Measurements from ENCODE around the gene PFKFB3. TPM values are rescaled to one million over a fixed set of nuclear protein-coding genes. Genes with fewer than 3 reads are reported as not detected.

PFKFB3 gene
- total and polyA plus RNA-seq, 9 of the 15 experiments (the other 6 are each of a cell fraction or from before 2014, with no cell fraction given), result 0.46 to 21.6 (median 7.8) TPM

- TF ChIP-seq EGR1 (conservative IDR thresholded peaks at IDR 0.05) (no peak), NR2C1 (IDR thresholded peaks at IDR 0.05) (no peak), NR2C1 (tag; IDR thresholded peaks at IDR 0.05) (no peak), FOXA1 (IDR thresholded peaks at IDR 0.05; ENCODE audit: borderline replicate concordance) (no peak), ZFX (CRISPR knock-in tag; IDR thresholded peaks at IDR 0.05) (no peak), RFX5 (IDR thresholded peaks at IDR 0.05; ENCODE audit: low read depth, low read length) (no peak), HEY1 (CRISPR knock-in tag; IDR thresholded peaks at IDR 0.05; ENCODE audit: borderline replicate concordance) (no peak), ZNF785 (CRISPR knock-in tag; IDR thresholded peaks at IDR 0.05) (no peak)
These were observed 17.6 kb upstream of the PFKFB3 start (continued) for GRCh38 chr10:6185039-6185716.

- no peak for TF ChIP-seq PPARD (CRISPR knock-in tag; IDR thresholded peaks at IDR 0.05)
- no peak for TF ChIP-seq FOS (IDR thresholded peaks at IDR 0.05; ENCODE audit: extremely low read depth, insufficient read length)
- no peak for TF ChIP-seq SOX6 (IDR thresholded peaks at IDR 0.05)
- TF ChIP-seq PREB (CRISPR knock-in tag; IDR thresholded peaks at IDR 0.05), result no peak
- no peak for TF ChIP-seq ETV1 (tag; conservative IDR thresholded peaks at IDR 0.05; ENCODE audit: low read depth)
- no peak for TF ChIP-seq DLX4 (CRISPR knock-in tag; IDR thresholded peaks at IDR 0.05)
- TF ChIP-seq NEUROD1 (IDR thresholded peaks at IDR 0.05; ENCODE audit: borderline replicate concordance, low read depth, low read length, partially characterized antibody), result no peak
- no peak for TF ChIP-seq TBL1XR1 (IDR thresholded peaks at IDR 0.05; ENCODE audit: low read length in 2 of 2)
- Histone ChIP-seq H3K9ac (ENCODE audit: insufficient read depth in 1 of 2, low read depth in 2 of 2, low read length in 2 of 2) (no peak overlapping the region), H3K36me3 (ENCODE audit: control insufficient read depth, insufficient read depth, low read length) (no peaks in the 10 kb centered on the region), H3K4me1 (replicated peaks in 1 of 2; ENCODE audit: control insufficient read depth in 2 of 2, insufficient read depth in 2 of 2, low read length in 2 of 2) (peaks cover 6 to 11% of the 10 kb centered on the region in 2 experiments; a peak in 3 of 5 replicates), H3K27me3 (ENCODE audit: control insufficient read depth in 2 of 2, insufficient read depth in 2 of 2, low read length in 2 of 2) (no peaks in the 10 kb centered on the region), H3K9me3 (replicated peaks; ENCODE audit: control insufficient read depth, insufficient read depth, low read depth, low read length) (no peaks in the 10 kb centered on the region), H3K9me1 (ENCODE audit: control insufficient read depth, insufficient read depth, low read length) (peaks cover 3% of the 10 kb centered on the region), H3K79me2 (ENCODE audit: control insufficient read depth, insufficient read depth, low read length) (no peaks in the 10 kb centered on the region), H2AFZ (ENCODE audit: low read depth, low read length) (no peak overlapping the region), H3K4me2 (ENCODE audit: insufficient read depth, low read length) (no peak overlapping the region), H3K27ac (ENCODE audit: extremely low read depth, low read depth, low read length) (no peak overlapping the region), H4K20me1 (replicated peaks; ENCODE audit: control insufficient read depth, insufficient read depth, low read length) (0 out of 2 replicates have a peak, but pooled peaks cover 15% of the 10 kb centered on the region), H3K4me3 (no peak overlapping the region)
- intact Hi-C loops (cut with micrococcal nuclease), result no loop called here
- in situ Hi-C loops (cut with MboI), result no loop called here
- DNase-seq (ENCODE audit: extremely low read depth in 1 of 4, low spot score in 3 of 4), result no peak
- 84% methylated on average over 8 of the region's 9 CpGs for WGBS (ENCODE audit: insufficient coverage, low coverage, missing lambda C conversion rate)
- ChIA-PET CTCF (ENCODE audit: low intra/inter-chr PET ratio) (no interaction called here), POLR2A (no interaction called here)
- no TSS peak for BruUV-seq (replicated peaks)
- FAIRE-seq, result no peak
- ATAC-seq, result no peak
These were observed 15.9 kb upstream of the PFKFB3 start for GRCh38 chr10:6186894-6187256.
